ENCODE data around the gene PNLDC1.

GRCh38 chr6:159790149-159790955, 9.7 kb upstream of the PNLDC1 start, which contains the start of gene MRPL18:
- TF ChIP-seq CTCF (conservative IDR thresholded peaks at IDR 0.05): no peak
- no peak for TF ChIP-seq EZH2 (IDR thresholded peaks at IDR 0.05; ENCODE audit: low read depth)

Data from PC-9 (cell line).